Omental fat pad (tissue), 4 donors: ENCODE data around the gene RFWD3. TPM values are rescaled to one million over a fixed set of nuclear protein-coding genes. Genes with fewer than 3 reads are reported as not detected.

ENCODE experiments used
- ATAC-seq: fragments of 150-250 bp; one replicate; pipeline ENCODE4 v1.9.1; 2016; ENCODE audit warnings: mild to moderate bottlenecking, moderate library complexity; ENCODE audit not compliant: low FRiP score
- DNase-seq: peaks from one replicate; pipeline ENCODE4 v3.0.0-alpha.2; 2019; ENCODE audit warnings: low spot score
- total RNA-seq, 4 donors: library from RNA; depleted of rRNA; stranded (reverse); fragments of >200 nt; gene quantifications; one replicate each; pipeline ENCODE4 v1.1.0, GENCODE V29; 2016
- TF ChIP-seq, protein P1 (sequence below), 3 donors: fragments of 450-650 bp; IDR thresholded peaks; one replicate each; pipeline ENCODE4 v1.5.1; 2016 to 2017; ENCODE audit warnings: antibody characterized with exemption in 3 of 3, mild to moderate bottlenecking in 3 of 3, moderate library complexity in 2 of 3

Gene RFWD3, protein sequence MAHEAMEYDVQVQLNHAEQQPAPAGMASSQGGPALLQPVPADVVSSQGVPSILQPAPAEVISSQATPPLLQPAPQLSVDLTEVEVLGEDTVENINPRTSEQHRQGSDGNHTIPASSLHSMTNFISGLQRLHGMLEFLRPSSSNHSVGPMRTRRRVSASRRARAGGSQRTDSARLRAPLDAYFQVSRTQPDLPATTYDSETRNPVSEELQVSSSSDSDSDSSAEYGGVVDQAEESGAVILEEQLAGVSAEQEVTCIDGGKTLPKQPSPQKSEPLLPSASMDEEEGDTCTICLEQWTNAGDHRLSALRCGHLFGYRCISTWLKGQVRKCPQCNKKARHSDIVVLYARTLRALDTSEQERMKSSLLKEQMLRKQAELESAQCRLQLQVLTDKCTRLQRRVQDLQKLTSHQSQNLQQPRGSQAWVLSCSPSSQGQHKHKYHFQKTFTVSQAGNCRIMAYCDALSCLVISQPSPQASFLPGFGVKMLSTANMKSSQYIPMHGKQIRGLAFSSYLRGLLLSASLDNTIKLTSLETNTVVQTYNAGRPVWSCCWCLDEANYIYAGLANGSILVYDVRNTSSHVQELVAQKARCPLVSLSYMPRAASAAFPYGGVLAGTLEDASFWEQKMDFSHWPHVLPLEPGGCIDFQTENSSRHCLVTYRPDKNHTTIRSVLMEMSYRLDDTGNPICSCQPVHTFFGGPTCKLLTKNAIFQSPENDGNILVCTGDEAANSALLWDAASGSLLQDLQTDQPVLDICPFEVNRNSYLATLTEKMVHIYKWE
- total RNA-seq: 10 to 100 TPM in 3 of 4 donors, 1 to 10 TPM in 1; 8.9 to 23.5 (median 19.8) TPM

DNA sequence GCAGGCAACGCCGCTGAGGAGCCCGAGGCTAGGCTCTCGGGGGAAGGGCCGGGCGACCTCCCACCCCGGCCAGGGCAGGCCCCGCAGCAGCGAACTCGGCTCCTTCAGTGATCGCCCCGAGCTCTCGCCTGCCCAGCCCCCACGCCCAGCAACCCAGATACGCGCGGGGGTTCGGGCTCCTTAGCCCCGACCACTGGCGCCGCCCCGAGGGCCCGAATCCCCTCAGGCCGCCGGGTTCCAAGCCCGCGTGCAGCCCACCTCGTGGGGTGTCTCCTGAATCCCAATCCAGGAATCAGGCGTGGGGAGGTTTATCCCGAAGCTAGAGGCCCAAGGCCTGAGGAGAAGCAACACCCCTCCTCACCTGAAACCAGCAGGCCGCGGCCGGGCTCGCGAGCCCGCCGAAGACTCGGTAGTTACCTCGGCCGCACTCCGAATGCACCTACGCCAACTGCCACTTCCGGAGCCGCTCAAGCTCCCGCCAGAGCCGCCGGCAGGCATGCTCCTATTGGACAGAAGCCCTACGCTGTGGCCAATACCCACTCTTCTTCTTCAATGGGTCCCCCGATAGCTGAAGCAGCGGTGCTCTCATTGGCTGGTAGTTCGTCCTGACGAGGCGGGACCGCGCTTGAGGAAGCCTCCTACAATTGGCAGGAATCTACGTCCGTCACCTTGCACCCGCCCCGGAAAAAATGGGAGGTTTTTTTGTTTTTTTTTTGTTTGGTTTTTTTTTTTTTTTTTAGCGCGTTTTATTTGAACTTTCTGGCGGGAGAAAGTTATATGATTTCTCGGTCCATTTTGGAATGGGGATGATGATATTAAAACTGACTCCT lies at the start of gene RFWD3:
Gene RFWD3 (minus strand): TSS at position 453 of the 830 bp plus-strand sequence. CDS start 5,428 bp downstream, outside the sequence.
- ATAC-seq (peak; percentile 100), DNase-seq (peak; percentile 91)
- TF ChIP-seq, protein P1, sequence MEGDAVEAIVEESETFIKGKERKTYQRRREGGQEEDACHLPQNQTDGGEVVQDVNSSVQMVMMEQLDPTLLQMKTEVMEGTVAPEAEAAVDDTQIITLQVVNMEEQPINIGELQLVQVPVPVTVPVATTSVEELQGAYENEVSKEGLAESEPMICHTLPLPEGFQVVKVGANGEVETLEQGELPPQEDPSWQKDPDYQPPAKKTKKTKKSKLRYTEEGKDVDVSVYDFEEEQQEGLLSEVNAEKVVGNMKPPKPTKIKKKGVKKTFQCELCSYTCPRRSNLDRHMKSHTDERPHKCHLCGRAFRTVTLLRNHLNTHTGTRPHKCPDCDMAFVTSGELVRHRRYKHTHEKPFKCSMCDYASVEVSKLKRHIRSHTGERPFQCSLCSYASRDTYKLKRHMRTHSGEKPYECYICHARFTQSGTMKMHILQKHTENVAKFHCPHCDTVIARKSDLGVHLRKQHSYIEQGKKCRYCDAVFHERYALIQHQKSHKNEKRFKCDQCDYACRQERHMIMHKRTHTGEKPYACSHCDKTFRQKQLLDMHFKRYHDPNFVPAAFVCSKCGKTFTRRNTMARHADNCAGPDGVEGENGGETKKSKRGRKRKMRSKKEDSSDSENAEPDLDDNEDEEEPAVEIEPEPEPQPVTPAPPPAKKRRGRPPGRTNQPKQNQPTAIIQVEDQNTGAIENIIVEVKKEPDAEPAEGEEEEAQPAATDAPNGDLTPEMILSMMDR (IDR thresholded peaks at IDR 0.05): no peak

GRCh38 chr16:74716355-74716754 lies 49.7 kb upstream of the RFWD3 start:
- no peak for DNase-seq
- ATAC-seq: no peak
- TF ChIP-seq, protein P1 (IDR thresholded peaks at IDR 0.05): no peak

DNA sequence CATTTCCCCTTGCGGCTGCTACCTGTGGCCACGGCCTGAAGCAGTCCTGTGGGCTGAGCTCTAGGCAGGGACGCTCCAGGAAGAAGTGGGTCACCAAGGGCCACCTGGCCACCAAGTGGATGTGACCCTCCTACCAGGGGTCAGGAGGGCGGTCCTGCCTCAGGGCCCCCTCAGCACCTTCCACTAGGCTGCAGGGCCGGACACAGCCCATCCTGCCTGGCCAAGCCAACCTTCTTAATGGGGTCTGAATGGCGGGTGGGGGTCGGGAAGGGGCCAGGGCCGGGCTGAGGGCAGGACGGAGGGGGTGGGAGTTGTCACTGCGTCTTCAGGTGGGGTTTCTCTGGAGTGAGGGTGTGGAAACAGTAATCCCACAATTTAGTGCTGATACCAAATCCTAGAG lies 47.2 kb upstream of the RFWD3 start:
- TF ChIP-seq, protein P1 (IDR thresholded peaks at IDR 0.05): no peak
- ATAC-seq (no peak), DNase-seq (no peak)

DNA sequence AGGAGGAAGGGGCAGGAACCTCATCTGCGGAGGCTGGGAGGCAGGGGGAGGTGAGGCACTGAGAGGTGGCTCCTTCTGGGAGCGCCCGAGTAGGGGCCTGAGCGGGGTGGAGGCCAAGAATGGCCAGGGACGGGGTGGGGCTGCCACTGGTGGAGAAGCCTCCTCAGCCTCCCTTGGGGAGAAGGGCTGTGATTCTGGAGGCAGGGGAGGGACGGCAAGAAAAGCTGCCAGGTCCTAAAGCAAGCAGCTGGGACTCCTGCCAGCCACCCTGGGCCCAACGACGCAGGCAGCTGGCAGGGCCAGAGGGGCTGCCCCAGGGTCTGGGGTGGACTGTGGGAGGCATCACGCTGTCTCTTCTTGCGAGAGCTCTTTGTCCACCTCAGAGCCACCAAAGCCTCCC lies 46.6 kb upstream of the RFWD3 start:
- ATAC-seq (no peak), DNase-seq (no peak)
- TF ChIP-seq, protein P1 (IDR thresholded peaks at IDR 0.05): no peak

DNA sequence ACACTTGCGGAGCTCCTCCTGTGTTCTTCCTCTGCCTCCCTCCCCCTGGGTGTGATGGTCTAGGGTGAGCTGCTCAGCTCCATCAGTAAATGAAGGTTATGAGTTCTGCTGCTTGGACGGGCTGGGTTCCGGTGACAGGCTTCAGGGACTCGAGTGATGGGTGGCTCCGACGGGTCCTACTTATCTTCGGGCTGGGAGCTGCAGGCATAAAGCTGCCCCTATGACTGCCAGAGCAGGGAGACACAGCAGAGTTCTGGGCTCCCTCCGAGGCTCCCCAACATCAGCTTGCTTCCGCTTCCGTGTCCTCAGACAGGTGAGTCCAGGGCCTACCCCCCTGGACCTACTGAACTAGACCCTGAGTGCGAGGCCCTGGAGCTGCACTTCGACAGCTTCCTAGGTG lies 45.3 kb upstream of the RFWD3 start:
- ATAC-seq (no peak), DNase-seq (no peak)
- TF ChIP-seq, protein P1 (IDR thresholded peaks at IDR 0.05): no peak

GRCh38 chr16:74710401-74710800 lies 43.7 kb upstream of the RFWD3 start:
- TF ChIP-seq, protein P1 (IDR thresholded peaks at IDR 0.05): no peak
- ATAC-seq: no peak
- no peak for DNase-seq
